ENCODE data around the gene RAPGEF4. TPM values are rescaled to one million over a fixed set of nuclear protein-coding genes. Genes with fewer than 3 reads are reported as not detected.

RAPGEF4 gene
- total and polyA plus RNA-seq, 9 of the 15 experiments (the other 6 are each of a cell fraction or from before 2014, with no cell fraction given), result 0.04 to 0.33 (median 0.13) TPM; not detected in 6

DNA sequence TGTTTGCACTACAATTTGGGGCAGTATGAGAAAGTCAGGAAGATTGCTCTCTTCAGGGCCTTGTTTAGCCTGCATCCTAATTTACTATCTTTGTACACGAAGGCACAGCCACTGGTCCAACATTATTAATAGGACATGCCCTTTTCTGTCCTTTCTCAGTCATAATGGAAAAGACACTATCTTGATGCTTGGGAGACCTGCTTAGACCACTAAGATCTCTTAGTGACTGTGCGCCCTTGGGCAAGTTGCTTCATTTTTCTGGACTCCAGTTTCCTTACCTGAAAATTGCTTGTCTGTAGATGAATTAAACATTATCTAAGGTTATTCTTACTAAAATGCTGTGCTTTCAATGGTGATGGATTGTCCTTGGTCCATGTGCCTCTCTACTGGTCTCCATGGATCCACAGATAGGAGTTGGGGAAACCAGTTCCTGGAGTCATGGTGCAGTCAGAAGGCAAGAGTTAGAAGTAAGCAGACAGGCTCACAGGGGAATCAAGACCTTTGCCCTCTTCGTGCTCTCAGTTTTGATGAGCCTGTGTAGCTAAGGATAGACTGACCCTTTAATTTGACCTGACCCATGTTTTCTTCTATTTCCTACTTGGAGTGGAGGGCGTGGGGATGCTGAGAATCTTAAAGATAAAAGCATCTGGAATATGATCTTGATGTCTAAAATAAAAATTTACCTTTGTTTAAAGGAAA lies 114.0 kb downstream of the RAPGEF4 start:
- FAIRE-seq (no peak), DNase-seq (ENCODE audit: extremely low read depth in 1 of 4, low spot score in 3 of 4) (no peak), ATAC-seq (no peak)
- Histone ChIP-seq H3K27ac (ENCODE audit: extremely low read depth, low read depth, low read length) (no peak overlapping the region), H3K4me2 (ENCODE audit: insufficient read depth, low read length) (no peak overlapping the region), H3K9me3 (replicated peaks; ENCODE audit: control insufficient read depth, insufficient read depth, low read depth, low read length) (no peaks in the 10 kb centered on the region), H3K27me3 (ENCODE audit: control insufficient read depth in 2 of 2, insufficient read depth in 2 of 2, low read length in 2 of 2) (peaks cover 0 to 9% of the 10 kb centered on the region in 2 experiments; a peak in 2 of 5 replicates), H3K36me3 (ENCODE audit: control insufficient read depth, insufficient read depth, low read length) (no peaks in the 10 kb centered on the region), H3K79me2 (ENCODE audit: control insufficient read depth, insufficient read depth, low read length) (no peaks in the 10 kb centered on the region), H3K9ac (ENCODE audit: insufficient read depth in 1 of 2, low read depth in 2 of 2, low read length in 2 of 2) (no peak overlapping the region), H3K4me3 (no peak overlapping the region), H2AFZ (ENCODE audit: low read depth, low read length) (no peak overlapping the region), H3K4me1 (replicated peaks in 1 of 2; ENCODE audit: control insufficient read depth in 2 of 2, insufficient read depth in 2 of 2, low read length in 2 of 2) (no peaks in the 10 kb centered on the region), H3K9me1 (ENCODE audit: control insufficient read depth, insufficient read depth, low read length) (no peaks in the 10 kb centered on the region), H4K20me1 (replicated peaks; ENCODE audit: control insufficient read depth, insufficient read depth, low read length) (no peaks in the 10 kb centered on the region)
- in situ Hi-C loops (cut with MboI), result no loop called here
- ChIA-PET POLR2A (no interaction called here), CTCF (ENCODE audit: low intra/inter-chr PET ratio) (interaction anchor here (0.7 kb wide), 1 partner anchor 144 kb away, joined by 4 read pairs; no protein-coding TSS in a partner anchor)
- no TSS peak for BruUV-seq (replicated peaks)
- no peak for TF ChIP-seq CEBPG (CRISPR knock-in tag; IDR thresholded peaks at IDR 0.05)
- no peak for TF ChIP-seq CEBPG (tag; conservative IDR thresholded peaks at IDR 0.05 in 1 of 2, IDR thresholded peaks at IDR 0.05 in 1 of 2)
- TF ChIP-seq, protein P1, sequence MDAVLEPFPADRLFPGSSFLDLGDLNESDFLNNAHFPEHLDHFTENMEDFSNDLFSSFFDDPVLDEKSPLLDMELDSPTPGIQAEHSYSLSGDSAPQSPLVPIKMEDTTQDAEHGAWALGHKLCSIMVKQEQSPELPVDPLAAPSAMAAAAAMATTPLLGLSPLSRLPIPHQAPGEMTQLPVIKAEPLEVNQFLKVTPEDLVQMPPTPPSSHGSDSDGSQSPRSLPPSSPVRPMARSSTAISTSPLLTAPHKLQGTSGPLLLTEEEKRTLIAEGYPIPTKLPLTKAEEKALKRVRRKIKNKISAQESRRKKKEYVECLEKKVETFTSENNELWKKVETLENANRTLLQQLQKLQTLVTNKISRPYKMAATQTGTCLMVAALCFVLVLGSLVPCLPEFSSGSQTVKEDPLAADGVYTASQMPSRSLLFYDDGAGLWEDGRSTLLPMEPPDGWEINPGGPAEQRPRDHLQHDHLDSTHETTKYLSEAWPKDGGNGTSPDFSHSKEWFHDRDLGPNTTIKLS (IDR thresholded peaks at IDR 0.05; ENCODE audit: borderline replicate concordance, low read depth), result no peak
- no peak for TF ChIP-seq ZNF766 (CRISPR knock-in tag; conservative IDR thresholded peaks at IDR 0.05)
- no peak for TF ChIP-seq PTTG1 (tag; IDR thresholded peaks at IDR 0.05; ENCODE audit: low read depth)
- TF ChIP-seq, protein P2, sequence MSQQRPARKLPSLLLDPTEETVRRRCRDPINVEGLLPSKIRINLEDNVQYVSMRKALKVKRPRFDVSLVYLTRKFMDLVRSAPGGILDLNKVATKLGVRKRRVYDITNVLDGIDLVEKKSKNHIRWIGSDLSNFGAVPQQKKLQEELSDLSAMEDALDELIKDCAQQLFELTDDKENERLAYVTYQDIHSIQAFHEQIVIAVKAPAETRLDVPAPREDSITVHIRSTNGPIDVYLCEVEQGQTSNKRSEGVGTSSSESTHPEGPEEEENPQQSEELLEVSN (IDR thresholded peaks at IDR 0.05; ENCODE audit: borderline replicate concordance in 1 of 2, extremely low read depth in 1 of 2, insufficient read depth in 1 of 2, insufficient read length in 1 of 2, low read depth in 1 of 2, low read length in 1 of 2, poor library complexity in 1 of 2, severe bottlenecking in 1 of 2), result no peak
- TF ChIP-seq HDAC1 (IDR thresholded peaks at IDR 0.05), result no peak
- TF ChIP-seq YY1 (IDR thresholded peaks at IDR 0.05; ENCODE audit: borderline replicate concordance in 1 of 3, control insufficient read depth in 1 of 3, extremely low read depth in 1 of 3, insufficient read depth in 3 of 3, insufficient read length in 1 of 3, insufficient replicate concordance in 2 of 3, low read depth in 1 of 3, low read length in 2 of 3), result no peak
- TF ChIP-seq SREBF1 (IDR thresholded peaks at IDR 0.05; ENCODE audit: borderline replicate concordance, low read depth, low read length), result no peak
- TF ChIP-seq ZNF197 (CRISPR knock-in tag; IDR thresholded peaks at IDR 0.05; ENCODE audit: low read depth), result no peak
- no peak for TF ChIP-seq ZNF354B (CRISPR knock-in tag; IDR thresholded peaks at IDR 0.05)
- TF ChIP-seq FOXP1 (CRISPR knock-in tag; IDR thresholded peaks at IDR 0.05), result no peak
- no peak for TF ChIP-seq FOS (IDR thresholded peaks at IDR 0.05; ENCODE audit: extremely low read depth, insufficient read length)
- no peak for TF ChIP-seq ZNF551 (CRISPR knock-in tag; IDR thresholded peaks at IDR 0.05)
- no peak for TF ChIP-seq ZBTB1 (CRISPR knock-in tag; IDR thresholded peaks at IDR 0.05; ENCODE audit: borderline replicate concordance, low read depth)
- TF ChIP-seq ZNF124 (CRISPR knock-in tag; IDR thresholded peaks at IDR 0.05), result no peak
- TF ChIP-seq CBX5 (IDR thresholded peaks at IDR 0.05; ENCODE audit: borderline replicate concordance, low read depth), result no peak
- no peak for TF ChIP-seq GATAD2B (IDR thresholded peaks at IDR 0.05; ENCODE audit: borderline replicate concordance)
- TF ChIP-seq KLF10 (CRISPR knock-in tag; IDR thresholded peaks at IDR 0.05), result no peak
- TF ChIP-seq U2AF1 (optimal IDR thresholded peaks at IDR 0.05; ENCODE audit: low read depth, low read length), result no peak
- intact Hi-C loops (cut with micrococcal nuclease), result no loop called here
- 0% methylated on average over 4 of the region's 4 CpGs for WGBS (ENCODE audit: insufficient coverage, low coverage, missing lambda C conversion rate)

Measured in K562 (cell line).